Stomach (tissue), 9 donors: Measurements from ENCODE around the gene ACYP2. TPM values are rescaled to one million over a fixed set of nuclear protein-coding genes. Genes with fewer than 3 reads are reported as not detected.
A peak's percentile ranks its signal among the peaks of the same experiment; 100 is the strongest.
"Not testable (repeated sequence)": the region's sequence is repeated elsewhere in the genome, so short reads cannot be mapped to it uniquely, and the experiment has no call there.

Experiments used
- DNase-seq, 2 donors: peaks; one replicate each; pipeline versions ENCODE4 v3.0.0 to v3.0.0-alpha.2; 2013 to 2019
- H3K27ac ChIP-seq, 5 donors: fragments of 200-600 bp in 4 of 5; sonication (generic) in 4 of 5; one replicate each; pipeline ENCODE4 v1.5.1; 2013 to 2019; ENCODE audit warnings: mild to moderate bottlenecking in 1 of 5, moderate library complexity in 1 of 5
- H3K27me3 ChIP-seq, 3 donors: fragments of 200-600 bp; sonication (generic); one replicate each; pipeline ENCODE4 v1.5.1; 2017 to 2019; ENCODE audit warnings: mixed run types in 1 of 3
- H3K36me3 ChIP-seq, 4 donors: fragments of 200-600 bp; sonication (generic); 1 replicate in 3 of 4; 2 replicates in 1 of 4; pipeline ENCODE4 v1.5.1; 2016 to 2019
- H3K4me1 ChIP-seq, 4 donors: fragments of 200-600 bp; sonication (generic); one replicate each; pipeline ENCODE4 v1.5.1; 2016 to 2019
- H3K4me3 ChIP-seq, 4 donors: fragments of 200-600 bp; sonication (generic) in 3 of 4; one replicate each; pipeline ENCODE4 v1.5.1; 2016 to 2019; ENCODE audit warnings: mild to moderate bottlenecking in 1 of 4
- H3K9me3 ChIP-seq, 4 donors: fragments of 200-600 bp; sonication (generic); one replicate each; pipeline ENCODE4 v1.5.1; 2016 to 2019
- CTCF ChIP-seq, 7 experiments: fragments of 450-650 bp in 4 of 7; fragments of 200-600 bp in 3 of 7; sonication (generic) in 3 of 7; IDR thresholded peaks; one replicate each; pipeline ENCODE4 v1.5.1; 2016 to 2019; ENCODE audit warnings: antibody characterized with exemption in 7 of 7, control low read depth in 2 of 7, mild to moderate bottlenecking in 1 of 7
- EP300 ChIP-seq: sonication (generic); formaldehyde crosslinking; IDR thresholded peaks from one replicate; pipeline ENCODE4 v1.6.1; 2017; ENCODE audit warnings: antibody characterized with exemption
- POLR2A ChIP-seq, 4 donors: fragments of 450-650 bp; IDR thresholded peaks; one replicate each; pipeline ENCODE4 v1.6.1; 2016; ENCODE audit warnings: antibody characterized with exemption in 4 of 4, control low read depth in 2 of 4, mild to moderate bottlenecking in 1 of 4, moderate library complexity in 1 of 4
- POLR2AphosphoS5 ChIP-seq, 3 donors: sonication (generic); formaldehyde crosslinking; IDR thresholded peaks; one replicate each; pipeline ENCODE4 v1.6.1; 2016; ENCODE audit warnings: antibody characterized with exemption in 3 of 3
- WGBS, 5 donors: extraction: QIAGEN DNeasy Blood & Tissue Kit in 3 of 5; methylation state at CpG; one replicate each; pipeline versions ENCODE4 v1.1.5 to v1.1.7; 2013 to 2018; 5-methylcytosine and 5-hydroxymethylcytosine counted together
- intact Hi-C: fragments of 100-400 bp; cut with DNase I; formaldehyde crosslinking; loops from one replicate; pipeline ENCODE4 v1.15.1; 2023; ENCODE audit warnings: low total_unique reads
- polyA plus RNA-seq, 3 donors: library from polyadenylated mRNA; stranded (reverse); fragments of 200-250 nt; gene quantifications; one replicate each; pipeline ENCODE4 v1.2.3, GENCODE V29; 2013
- total RNA-seq, 5 donors: library from RNA; depleted of rRNA; stranded (reverse); fragments of >200 nt; gene quantifications; one replicate each; pipeline versions ENCODE4 v1.1.0 to v1.2.3, GENCODE V29; 2014 to 2016
- donor health status: healthy with polysubstance abuse.
- donor health status: Bipolar disorder and iron deficiency.
- donor health status: healthy.

The ACYP2 gene
- total and polyA plus RNA-seq, 8 donors, result 4.3 to 42.0 (median 21.7) TPM

GRCh38 chr2:54260241-54260595 lies 144.8 kb downstream of the ACYP2 start:
- Histone ChIP-seq H3K4me3 (no peak overlapping the region), H3K27me3 (no peaks in the 10 kb centered on the region), H3K36me3 (peaks cover 0 to 9% (median 0%) of the 10 kb centered on the region in 4 donors), H3K27ac (no peak overlapping the region), H3K4me1 (peaks cover 0 to 14% (median 5%) of the 10 kb centered on the region in 4 donors), H3K9me3 (peaks cover 0 to 5% (median 1%) of the 10 kb centered on the region in 4 donors)
- intact Hi-C loops, result no loop called here
- TF ChIP-seq POLR2AphosphoS5 (IDR thresholded peaks at IDR 0.05), result no peak
- no peak for TF ChIP-seq EP300
- TF ChIP-seq CTCF (IDR thresholded peaks at IDR 0.05), result no peak
- TF ChIP-seq POLR2A (IDR thresholded peaks at IDR 0.05), result no peak
- no peak for DNase-seq
- 93 to 99% (median 96%) methylated on average over 2 of the region's 2 CpGs for WGBS, 5 donors

GRCh38 chr2:54261537-54261936 lies 146.1 kb downstream of the ACYP2 start:
- H3K36me3 ChIP-seq, result no peaks in the 10 kb centered on the region
- no peaks in the 10 kb centered on the region for H3K27me3 ChIP-seq
- no peak overlapping the region for H3K27ac ChIP-seq
- WGBS, 5 donors, result 15 to 38% (median 22%) methylated on average over 2 of the region's 2 CpGs
- intact Hi-C loops, result no loop called here
- TF ChIP-seq CTCF (IDR thresholded peaks at IDR 0.05) (no peak), POLR2A (IDR thresholded peaks at IDR 0.05) (no peak), POLR2AphosphoS5 (IDR thresholded peaks at IDR 0.05) (no peak), EP300 (no peak)
- DNase-seq, result peak in 1 of 2 donors; percentile 38
- peaks cover 0 to 5% (median 1%) of the 10 kb centered on the region in 4 donors for H3K9me3 ChIP-seq
- no peak overlapping the region for H3K4me3 ChIP-seq
- H3K4me1 ChIP-seq, result peaks cover 0 to 14% (median 5%) of the 10 kb centered on the region in 4 donors

- peaks cover 0 to 5% (median 1%) of the 10 kb centered on the region in 4 donors for H3K9me3 ChIP-seq
- no peak for DNase-seq
- no peak overlapping the region for H3K27ac ChIP-seq
- TF ChIP-seq CTCF (IDR thresholded peaks at IDR 0.05), result no peak
- no peak for TF ChIP-seq POLR2AphosphoS5 (IDR thresholded peaks at IDR 0.05)
- no peak for TF ChIP-seq EP300
- WGBS, 5 donors, result 38 to 46% (median 41%) methylated on average over 2 of the region's 2 CpGs
- H3K4me3 ChIP-seq, result no peak overlapping the region
- intact Hi-C loops, result no loop called here
- H3K4me1 ChIP-seq, result peaks cover 0 to 14% (median 5%) of the 10 kb centered on the region in 4 donors
- no peaks in the 10 kb centered on the region for H3K36me3 ChIP-seq
- no peaks in the 10 kb centered on the region for H3K27me3 ChIP-seq
These were observed 146.8 kb downstream of the ACYP2 start for GRCh38 chr2:54262015-54262765.

GRCh38 chr2:54265081-54265480 lies 149.7 kb downstream of the ACYP2 start:
- H3K36me3 ChIP-seq, DNase-seq, H3K9me3 ChIP-seq, H3K27me3 ChIP-seq, intact Hi-C loops, H3K27ac ChIP-seq, H3K4me3 ChIP-seq: not testable (repeated sequence)
- WGBS, 5 donors, result 33 to 47% (median 41%) methylated on average over 1 of the region's 1 CpG
- peaks cover 0 to 14% (median 5%) of the 10 kb centered on the region in 4 donors for H3K4me1 ChIP-seq

GRCh38 chr2:54267577-54267976 lies 152.2 kb downstream of the ACYP2 start:
- TF ChIP-seq POLR2A (IDR thresholded peaks at IDR 0.05), result no peak
- no peak for TF ChIP-seq EP300
- no peak for TF ChIP-seq POLR2AphosphoS5 (IDR thresholded peaks at IDR 0.05)
- no peak for TF ChIP-seq CTCF (IDR thresholded peaks at IDR 0.05)
- WGBS, 5 donors, result 37 to 84% (median 67%) methylated on average over 1 of the region's 1 CpG
- Histone ChIP-seq H3K27ac (no peak overlapping the region), H3K27me3 (no peaks in the 10 kb centered on the region), H3K9me3 (peaks cover 0 to 5% (median 1%) of the 10 kb centered on the region in 4 donors), H3K36me3 (no peaks in the 10 kb centered on the region), H3K4me1 (no peaks in the 10 kb centered on the region), H3K4me3 (no peak overlapping the region)
- no peak for DNase-seq
- intact Hi-C loops, result no loop called here
